Endothelial cell (in vitro differentiated cells): ENCODE data around the gene PRSS57. TPM values are rescaled to one million over a fixed set of nuclear protein-coding genes. Genes with fewer than 3 reads are reported as not detected.
"Not testable (repeated sequence)": the region's sequence is repeated elsewhere in the genome, so short reads cannot be mapped to it uniquely, and the experiment has no call there.

Source experiments
- DNase-seq: peaks from one replicate; pipeline ENCODE4 v3.0.0; 2021; ENCODE audit warnings: low spot score
- H3K27ac Mint-ChIP-seq: one replicate; pipeline ENCODE4 v1.8.0; 2021; ENCODE audit warnings: mixed read lengths, inconsistent platforms; ENCODE audit not compliant: unreplicated experiment
- H3K27me3 Mint-ChIP-seq: one replicate; pipeline ENCODE4 v1.8.0; 2021; ENCODE audit warnings: mild to moderate bottlenecking, moderate library complexity, mixed read lengths, inconsistent platforms; ENCODE audit not compliant: unreplicated experiment
- H3K36me3 Mint-ChIP-seq: one replicate; pipeline ENCODE4 v1.8.0; 2021; ENCODE audit warnings: mild to moderate bottlenecking, low read depth, mixed read lengths, inconsistent platforms; ENCODE audit not compliant: unreplicated experiment
- H3K4me1 Mint-ChIP-seq: one replicate; pipeline ENCODE4 v1.8.0; 2021; ENCODE audit warnings: mild to moderate bottlenecking, mixed read lengths, inconsistent platforms; ENCODE audit not compliant: unreplicated experiment
- H3K4me3 Mint-ChIP-seq: one replicate; pipeline ENCODE4 v1.8.0; 2021; ENCODE audit warnings: mild to moderate bottlenecking, mixed read lengths, inconsistent platforms; ENCODE audit not compliant: unreplicated experiment
- H3K9me3 Mint-ChIP-seq: one replicate; pipeline ENCODE4 v1.8.0; 2021; ENCODE audit warnings: mixed read lengths, inconsistent platforms; ENCODE audit not compliant: unreplicated experiment
- long read RNA-seq: library from polyadenylated mRNA; unstranded; transcript quantifications from one replicate; pipeline ENCODE4 v2.0.0, GENCODE V29; 2020; ENCODE audit not compliant: unreplicated experiment
- total RNA-seq: library from RNA; stranded (reverse); fragmentation: NEBNext Ultra II Directional; extraction: Animal tissue kit (Norgen Biotek cat#: 25700); gene quantifications from one replicate; pipeline ENCODE4 v1.2.1, GENCODE V29; 2021; ENCODE audit not compliant: unreplicated experiment
- TF ChIP-seq, protein P1 (sequence below): fragments of 200-600 bp; sonication (generic); IDR thresholded peaks from one replicate; pipeline ENCODE4 v1.5.0; 2021; ENCODE audit warnings: antibody characterized with exemption; ENCODE audit not compliant: unreplicated experiment

PRSS57 gene
- not detected for total RNA-seq
- long read RNA-seq = 0 reads

DNA sequence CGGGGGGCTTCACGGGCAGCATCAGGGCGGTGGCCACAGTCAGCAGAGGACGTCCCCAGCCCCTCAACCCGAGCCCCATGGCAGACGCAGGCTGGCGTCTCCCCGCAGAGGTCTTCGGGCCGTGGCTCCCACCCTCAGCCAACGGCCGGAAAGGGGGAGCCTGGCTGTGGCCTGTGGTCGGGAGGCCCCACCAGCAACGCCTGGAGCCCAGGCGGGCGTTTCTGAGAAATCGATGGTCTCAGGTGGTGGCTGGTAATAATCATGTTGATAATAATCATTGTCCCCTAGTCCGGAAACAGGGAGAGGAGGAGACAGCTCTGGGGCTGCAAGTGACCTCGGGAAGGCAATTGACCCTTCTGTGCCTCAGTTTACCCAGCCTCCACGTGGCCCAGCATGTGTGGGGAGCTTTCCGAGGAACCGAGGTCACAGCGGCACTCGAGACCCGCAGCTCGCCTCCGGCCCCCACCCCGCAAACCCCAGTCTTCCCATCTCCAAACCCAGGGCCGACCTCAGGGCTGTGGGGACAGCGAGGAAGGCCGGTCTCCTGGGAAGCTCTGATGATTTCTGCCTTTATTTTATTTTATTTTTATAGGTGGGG is at the start of gene PRSS57:
Gene PRSS57, minus strand, starts transcription at position 101 of the 598 bp plus-strand sequence. Its CDS starts 22 bp downstream, at position 79.
- no peaks in the 10 kb centered on the region for H3K27me3 Mint-ChIP-seq
- no peaks in the 10 kb centered on the region for H3K36me3 Mint-ChIP-seq
- TF ChIP-seq, protein P1, sequence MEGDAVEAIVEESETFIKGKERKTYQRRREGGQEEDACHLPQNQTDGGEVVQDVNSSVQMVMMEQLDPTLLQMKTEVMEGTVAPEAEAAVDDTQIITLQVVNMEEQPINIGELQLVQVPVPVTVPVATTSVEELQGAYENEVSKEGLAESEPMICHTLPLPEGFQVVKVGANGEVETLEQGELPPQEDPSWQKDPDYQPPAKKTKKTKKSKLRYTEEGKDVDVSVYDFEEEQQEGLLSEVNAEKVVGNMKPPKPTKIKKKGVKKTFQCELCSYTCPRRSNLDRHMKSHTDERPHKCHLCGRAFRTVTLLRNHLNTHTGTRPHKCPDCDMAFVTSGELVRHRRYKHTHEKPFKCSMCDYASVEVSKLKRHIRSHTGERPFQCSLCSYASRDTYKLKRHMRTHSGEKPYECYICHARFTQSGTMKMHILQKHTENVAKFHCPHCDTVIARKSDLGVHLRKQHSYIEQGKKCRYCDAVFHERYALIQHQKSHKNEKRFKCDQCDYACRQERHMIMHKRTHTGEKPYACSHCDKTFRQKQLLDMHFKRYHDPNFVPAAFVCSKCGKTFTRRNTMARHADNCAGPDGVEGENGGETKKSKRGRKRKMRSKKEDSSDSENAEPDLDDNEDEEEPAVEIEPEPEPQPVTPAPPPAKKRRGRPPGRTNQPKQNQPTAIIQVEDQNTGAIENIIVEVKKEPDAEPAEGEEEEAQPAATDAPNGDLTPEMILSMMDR = no peak
- no peaks in the 10 kb centered on the region for H3K4me1 Mint-ChIP-seq
- no peaks in the 10 kb centered on the region for H3K9me3 Mint-ChIP-seq
- H3K4me3 Mint-ChIP-seq = no peak within 1 kb of the TSS
- H3K27ac Mint-ChIP-seq = no peak within 1 kb of the TSS
- DNase-seq = no peak

DNA sequence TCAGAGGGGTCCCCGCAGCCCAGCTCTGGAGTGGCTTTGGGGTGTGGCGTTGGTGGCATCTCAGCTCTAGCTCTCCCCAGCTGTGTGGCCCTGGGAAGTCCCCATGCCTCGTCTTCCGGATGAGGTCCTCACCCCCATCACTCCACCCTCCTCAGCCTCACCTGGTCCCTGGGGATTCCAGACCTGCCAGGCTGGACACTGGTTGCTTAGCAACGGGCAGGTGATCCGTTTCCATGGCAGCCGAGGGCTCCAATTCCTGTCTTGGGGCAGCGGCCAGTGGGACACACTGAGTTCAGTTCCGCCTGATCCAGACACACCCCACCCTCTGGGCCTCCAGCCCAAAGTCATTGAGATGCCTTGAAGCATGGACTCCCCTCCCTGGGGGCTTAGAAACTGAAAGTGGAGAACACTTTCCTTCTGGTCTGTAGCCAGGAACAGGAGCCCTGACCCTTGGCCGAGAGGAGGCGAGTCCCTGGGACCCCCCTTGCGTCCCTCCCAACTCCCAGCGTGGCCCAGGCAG is 48.0 kb upstream of the PRSS57 start:
- no peaks in the 10 kb centered on the region for H3K4me1 Mint-ChIP-seq
- no peak overlapping the region for H3K27ac Mint-ChIP-seq
- H3K36me3 Mint-ChIP-seq = peaks cover 4% of the 10 kb centered on the region
- TF ChIP-seq, protein P1 = no peak
- DNase-seq = no peak
- no peak overlapping the region for H3K4me3 Mint-ChIP-seq
- no peaks in the 10 kb centered on the region for H3K9me3 Mint-ChIP-seq
- peaks cover 10% of the 10 kb centered on the region for H3K27me3 Mint-ChIP-seq

DNA sequence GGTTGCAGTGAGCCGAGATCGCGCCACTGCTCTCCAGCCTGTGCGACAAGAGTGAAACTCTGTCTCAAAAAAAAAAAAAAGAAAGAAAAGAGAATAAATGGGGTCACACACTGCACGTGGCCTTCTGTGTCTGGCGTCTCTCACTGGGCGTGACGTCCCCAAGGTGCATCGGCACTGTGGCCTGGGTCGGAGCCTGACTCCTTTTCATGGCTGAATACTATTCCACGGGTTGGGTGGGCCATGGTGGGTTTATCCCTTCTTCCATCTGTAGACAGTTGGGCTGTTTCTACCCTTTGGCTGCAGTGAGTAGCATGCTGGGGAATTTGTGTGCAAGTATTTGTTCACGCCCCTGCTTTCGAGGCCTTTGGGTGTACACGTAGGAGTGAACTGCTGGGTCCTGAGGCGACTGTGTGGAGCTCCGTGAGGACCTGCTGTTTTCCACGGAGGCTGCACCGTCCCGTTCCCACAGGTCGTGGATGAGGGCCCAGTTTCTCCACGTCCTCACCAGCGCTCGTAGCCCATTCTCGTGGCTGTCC is 47.4 kb upstream of the PRSS57 start:
- Mint-ChIP-seq H3K9me3 (no peaks in the 10 kb centered on the region), H3K4me3 (no peak overlapping the region), H3K4me1 (no peaks in the 10 kb centered on the region), H3K36me3 (peaks cover 4% of the 10 kb centered on the region), H3K27me3 (peaks cover 10% of the 10 kb centered on the region), H3K27ac (no peak overlapping the region)
- DNase-seq = no peak
- TF ChIP-seq, protein P1 = no peak

DNA sequence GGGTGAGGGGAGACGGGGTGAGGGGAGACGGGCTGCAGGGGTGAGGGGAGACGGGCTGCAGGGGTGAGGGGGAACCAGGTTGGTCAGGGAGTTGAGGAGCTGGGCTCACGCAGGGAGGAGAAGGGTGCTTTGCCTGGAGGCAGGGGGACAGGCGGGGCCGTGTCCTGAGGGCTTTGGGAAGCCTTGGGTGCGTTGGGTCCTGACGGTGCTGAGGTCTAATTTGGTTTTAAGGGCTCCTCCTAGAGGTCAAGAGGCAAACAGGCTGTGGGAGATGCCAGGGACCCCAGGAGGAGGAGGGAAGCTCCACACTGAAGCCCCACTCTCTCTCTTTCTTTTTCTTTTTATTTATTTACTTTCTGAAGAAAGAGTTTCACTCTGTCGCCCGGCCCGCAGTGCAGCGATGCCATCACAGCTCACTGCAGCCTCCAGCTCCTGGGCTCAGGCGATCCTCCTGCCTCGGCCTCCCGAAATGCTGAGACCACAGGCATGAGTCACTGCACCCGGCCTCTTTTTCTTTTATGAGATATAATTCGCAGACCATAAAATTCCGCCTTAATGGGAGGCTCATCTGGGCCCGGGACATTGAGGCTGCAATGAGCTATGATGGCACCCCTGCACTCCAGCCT is 46.4 kb upstream of the PRSS57 start:
- DNase-seq = peak; percentile 34

DNA sequence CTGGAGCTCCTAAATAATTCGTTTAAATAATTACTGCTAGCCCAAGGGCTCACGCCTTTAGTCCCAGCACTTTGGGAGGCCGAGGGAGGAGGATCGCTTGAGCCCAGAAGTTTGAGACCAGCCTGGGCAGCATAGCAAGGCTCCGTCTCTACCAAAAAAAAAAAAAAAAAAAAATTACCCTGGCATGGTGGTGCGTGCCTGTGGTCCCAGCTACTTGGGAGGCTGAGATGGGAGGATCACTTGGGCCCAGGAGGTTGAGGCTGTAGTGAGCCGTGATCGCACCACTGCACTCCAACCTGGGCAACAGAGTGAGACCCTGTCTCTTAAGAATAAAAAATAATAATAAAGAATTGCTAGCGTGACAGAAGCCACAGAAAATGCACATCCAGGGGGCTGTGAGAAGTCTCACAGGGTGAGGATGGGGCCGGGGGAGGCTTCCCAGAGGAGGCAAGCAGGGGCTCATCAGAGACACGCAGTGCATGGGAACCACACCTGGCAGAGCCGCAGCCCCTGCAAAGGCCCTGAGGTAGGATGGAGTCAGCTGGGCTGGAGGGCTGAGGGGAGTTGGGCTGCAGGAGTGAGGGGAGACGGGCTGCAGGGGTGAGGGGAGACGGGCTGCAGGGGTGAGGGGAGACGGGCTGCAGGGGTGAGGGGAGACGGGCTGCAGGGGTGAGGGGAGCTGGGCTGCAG is 45.7 kb upstream of the PRSS57 start:
- not testable (repeated sequence) for H3K36me3 Mint-ChIP-seq, DNase-seq, H3K4me1 Mint-ChIP-seq, H3K4me3 Mint-ChIP-seq, H3K27ac Mint-ChIP-seq, H3K9me3 Mint-ChIP-seq
- peaks cover 10% of the 10 kb centered on the region for H3K27me3 Mint-ChIP-seq

More for the DNA sequence above, 46.4 kb upstream of the PRSS57 start:
- no peak overlapping the region for H3K4me3 Mint-ChIP-seq
- no peak overlapping the region for H3K27ac Mint-ChIP-seq
- peaks cover 4% of the 10 kb centered on the region for H3K36me3 Mint-ChIP-seq
- peaks cover 10% of the 10 kb centered on the region for H3K27me3 Mint-ChIP-seq
- TF ChIP-seq, protein P1 = no peak
- no peaks in the 10 kb centered on the region for H3K9me3 Mint-ChIP-seq
- no peaks in the 10 kb centered on the region for H3K4me1 Mint-ChIP-seq
